ENCODE measurements around the gene PLPP3. TPM values are rescaled to one million over a fixed set of nuclear protein-coding genes. Genes with fewer than 3 reads are reported as not detected.

PLPP3 gene
- total and polyA plus RNA-seq, 2 experiments from 2014 or later: 103 to 159 TPM

GRCh38 chr1:56543783-56544612 lies 35.4 kb downstream of the PLPP3 start:
- no peaks in the 10 kb centered on the region for H3K36me3 ChIP-seq (replicated peaks; ENCODE audit: insufficient read depth, low read depth)
- no peak overlapping the region for H3K4me3 ChIP-seq
- TF ChIP-seq EZH2phosphoT487 (IDR thresholded peaks at IDR 0.05; ENCODE audit: low read depth, severe bottlenecking, unreplicated experiment) (no peak), CTCF (IDR thresholded peaks at IDR 0.05; ENCODE audit: poor library complexity) (no peak), EZH2 (IDR thresholded peaks at IDR 0.05; ENCODE audit: borderline replicate concordance) (no peak)
- WGBS (ENCODE audit: low lambda C conversion rate, missing lambda C conversion rate): 91% methylated on average over 2 of the region's 2 CpGs
- H3K27ac ChIP-seq: no peak overlapping the region
- H3K4me2 ChIP-seq: no peak overlapping the region
- H3K27me3 ChIP-seq: no peaks in the 10 kb centered on the region
- DNase-seq (ENCODE audit: low spot score): no peak
- H3K4me1 ChIP-seq (ENCODE audit: insufficient read depth): peaks cover 24% of the 10 kb centered on the region
- H3K9me2 ChIP-seq (replicated peaks; ENCODE audit: insufficient read depth): no peaks in the 10 kb centered on the region
- H4K20me1 ChIP-seq (ENCODE audit: insufficient read depth, poor library complexity, severe bottlenecking): peaks cover 99% of the 10 kb centered on the region
- peaks cover 100% of the 10 kb centered on the region for H3K79me2 ChIP-seq
- no peaks in the 10 kb centered on the region for H3K9me3 ChIP-seq (ENCODE audit: low read depth)
- H2AFZ ChIP-seq: no peak overlapping the region

- peaks cover 99% of the 10 kb centered on the region for H4K20me1 ChIP-seq (ENCODE audit: insufficient read depth, poor library complexity, severe bottlenecking)
- no peak for TF ChIP-seq EZH2 (IDR thresholded peaks at IDR 0.05; ENCODE audit: borderline replicate concordance)
- no peak for TF ChIP-seq EZH2phosphoT487 (IDR thresholded peaks at IDR 0.05; ENCODE audit: low read depth, severe bottlenecking, unreplicated experiment)
- no peak for TF ChIP-seq CTCF (IDR thresholded peaks at IDR 0.05; ENCODE audit: poor library complexity)
- no peaks in the 10 kb centered on the region for H3K9me2 ChIP-seq (replicated peaks; ENCODE audit: insufficient read depth)
- no peak overlapping the region for H3K4me2 ChIP-seq
- peaks cover 100% of the 10 kb centered on the region for H3K79me2 ChIP-seq
- WGBS (ENCODE audit: low lambda C conversion rate, missing lambda C conversion rate): over 99% methylated on average over 5 of the region's 5 CpGs
- peaks cover 20% of the 10 kb centered on the region for H3K4me1 ChIP-seq (ENCODE audit: insufficient read depth)
- no peak overlapping the region for H3K27ac ChIP-seq
- H3K9me3 ChIP-seq (ENCODE audit: low read depth): no peaks in the 10 kb centered on the region
- no peaks in the 10 kb centered on the region for H3K36me3 ChIP-seq (replicated peaks; ENCODE audit: insufficient read depth, low read depth)
- no peaks in the 10 kb centered on the region for H3K27me3 ChIP-seq
- DNase-seq (ENCODE audit: low spot score): no peak
- H3K4me3 ChIP-seq: no peak overlapping the region
- no peak overlapping the region for H2AFZ ChIP-seq
Observed at GRCh38 chr1:56542651-56543050, 36.7 kb downstream of the PLPP3 start.

- Histone ChIP-seq H3K4me1 (ENCODE audit: insufficient read depth) (peaks cover 19% of the 10 kb centered on the region), H3K9me2 (replicated peaks; ENCODE audit: insufficient read depth) (no peaks in the 10 kb centered on the region), H3K4me3 (no peak overlapping the region), H2AFZ (no peak overlapping the region), H3K36me3 (replicated peaks; ENCODE audit: insufficient read depth, low read depth) (no peaks in the 10 kb centered on the region), H3K27ac (no peak overlapping the region), H3K79me2 (peaks cover 100% of the 10 kb centered on the region), H4K20me1 (ENCODE audit: insufficient read depth, poor library complexity, severe bottlenecking) (peaks cover 98% of the 10 kb centered on the region), H3K4me2 (no peak overlapping the region), H3K9me3 (ENCODE audit: low read depth) (no peaks in the 10 kb centered on the region), H3K27me3 (no peaks in the 10 kb centered on the region)
- WGBS (ENCODE audit: low lambda C conversion rate, missing lambda C conversion rate): 40% methylated on average over 1 of the region's 1 CpG
- DNase-seq (ENCODE audit: low spot score): no peak
- TF ChIP-seq EZH2 (IDR thresholded peaks at IDR 0.05; ENCODE audit: borderline replicate concordance): no peak
- no peak for TF ChIP-seq CTCF (IDR thresholded peaks at IDR 0.05; ENCODE audit: poor library complexity)
- no peak for TF ChIP-seq EZH2phosphoT487 (IDR thresholded peaks at IDR 0.05; ENCODE audit: low read depth, severe bottlenecking, unreplicated experiment)
Observed at GRCh38 chr1:56541408-56541807, 38.0 kb downstream of the PLPP3 start.
